ENCODE measurements around the gene TATDN3. TPM values are rescaled to one million over a fixed set of nuclear protein-coding genes. Genes with fewer than 3 reads are reported as not detected.

Gene TATDN3
- total RNA-seq, 1 experiment from 2014 or later: 13.8 TPM

DNA sequence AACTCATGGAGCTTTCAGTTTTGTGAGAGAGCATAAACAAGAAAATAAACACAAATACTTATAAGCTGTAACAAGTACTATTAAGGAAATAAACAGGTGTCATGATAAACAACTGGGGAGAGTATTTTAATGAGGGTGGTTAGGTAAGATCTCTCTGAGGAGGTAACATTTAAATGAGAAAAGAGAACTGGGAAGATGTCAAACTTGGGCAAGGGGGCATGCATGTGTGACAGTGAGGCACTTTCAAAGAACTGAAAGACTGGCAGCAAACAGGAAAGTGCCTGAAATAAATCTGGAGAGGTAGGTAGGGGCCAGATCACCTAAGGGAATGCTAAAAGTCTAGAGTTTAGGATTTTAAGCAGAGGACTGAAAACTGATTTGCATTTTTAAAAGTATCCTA lies 37.9 kb upstream of the TATDN3 start:
- Histone ChIP-seq H2AK5ac (ENCODE audit: insufficient read length, low read length) (no peak overlapping the region), H3K23ac (ENCODE audit: insufficient read length, low read depth, low read length) (no peak overlapping the region), H4K8ac (replicated peaks; ENCODE audit: insufficient read length, low read depth, low read length) (no peak overlapping the region), H3K79me1 (ENCODE audit: insufficient read depth, low read depth, low read length, poor library complexity, severe bottlenecking) (no peaks in the 10 kb centered on the region), H3T11ph (ENCODE audit: low read length) (no peak overlapping the region), H3K4me2 (ENCODE audit: insufficient read depth, insufficient read length, low read length) (no peak overlapping the region), H3K4me1 (ENCODE audit: insufficient read depth, low read length) (peaks cover 4% of the 10 kb centered on the region; the same call in 1 of the 2 replicates), H3K14ac (ENCODE audit: insufficient read depth, low read length) (no peak overlapping the region), H3K9me3 (ENCODE audit: control insufficient read depth, low read depth, low read length) (no peaks in the 10 kb centered on the region), H4K20me1 (ENCODE audit: control insufficient read depth, insufficient read depth, insufficient read length) (no peaks in the 10 kb centered on the region), H4K5ac (ENCODE audit: insufficient read length, low read depth, low read length) (no peak overlapping the region), H2BK12ac (ENCODE audit: insufficient read length, low read depth, low read length) (no peak overlapping the region), H3K27ac (ENCODE audit: insufficient read length, low read depth, low read length) (no peak overlapping the region), H2BK120ac (ENCODE audit: low read depth, low read length, poor library complexity, severe bottlenecking) (no peak overlapping the region), H3K9ac (ENCODE audit: extremely low read depth, insufficient read length, low read length) (no peak overlapping the region), H2BK15ac (ENCODE audit: low read depth, low read length) (no peak overlapping the region), H2BK20ac (ENCODE audit: low read depth, low read length, poor library complexity, severe bottlenecking) (no peak overlapping the region), H2AFZ (ENCODE audit: low read length) (no peak overlapping the region), H3K79me2 (ENCODE audit: insufficient read depth, low read length) (no peaks in the 10 kb centered on the region), H3K56ac (ENCODE audit: insufficient read length, low read depth, low read length) (no peak overlapping the region), H3K18ac (ENCODE audit: insufficient read length, low read depth, low read length) (no peak overlapping the region), H3K27me3 (ENCODE audit: insufficient read depth, low read length) (no peaks in the 10 kb centered on the region), H3K23me2 (ENCODE audit: insufficient read length, low read depth, low read length, poor library complexity, severe bottlenecking) (no peaks in the 10 kb centered on the region), H4K91ac (ENCODE audit: insufficient read length, low read depth, low read length) (no peak overlapping the region), H3K4ac (ENCODE audit: low read depth, low read length) (no peak overlapping the region), H2BK5ac (ENCODE audit: insufficient read length, low read length) (no peak overlapping the region)
- TF ChIP-seq CTCF (conservative IDR thresholded peaks at IDR 0.05): no peak
- Mint-ChIP-seq H3K27me3 (ENCODE audit: low read depth) (no peaks in the 10 kb centered on the region), H3K4me3 (no peak overlapping the region; a peak in 1 of 5 replicates), H3K9me3 (no peaks in the 10 kb centered on the region), H3K4me1 (peaks cover 26% of the 10 kb centered on the region in 2 experiments), H3K36me3 (ENCODE audit: insufficient read depth in 1 of 3, low read depth in 3 of 3) (peaks cover 0 to 6% (median 2%) of the 10 kb centered on the region in 3 experiments; a peak in 2 of 7 replicates), H3K27ac (peak overlapping the region in 1 of 3 experiments; percentile 59; a peak in 1 of 7 replicates)
- no peak for DNase-seq
